Stimulated activated CD4-positive, alpha-beta T cell treated with anti-CD3 and anti-CD28 coated beads, Interleukin-2, amount 100 ng/mL, for 24 hours (primary cell): ENCODE results near the gene CAPN13.

Experiments
- DNase-seq, 2 donors: peaks; one replicate each; pipeline ENCODE4 v3.0.0-alpha.2; 2020

The CAPN13 gene

DNA sequence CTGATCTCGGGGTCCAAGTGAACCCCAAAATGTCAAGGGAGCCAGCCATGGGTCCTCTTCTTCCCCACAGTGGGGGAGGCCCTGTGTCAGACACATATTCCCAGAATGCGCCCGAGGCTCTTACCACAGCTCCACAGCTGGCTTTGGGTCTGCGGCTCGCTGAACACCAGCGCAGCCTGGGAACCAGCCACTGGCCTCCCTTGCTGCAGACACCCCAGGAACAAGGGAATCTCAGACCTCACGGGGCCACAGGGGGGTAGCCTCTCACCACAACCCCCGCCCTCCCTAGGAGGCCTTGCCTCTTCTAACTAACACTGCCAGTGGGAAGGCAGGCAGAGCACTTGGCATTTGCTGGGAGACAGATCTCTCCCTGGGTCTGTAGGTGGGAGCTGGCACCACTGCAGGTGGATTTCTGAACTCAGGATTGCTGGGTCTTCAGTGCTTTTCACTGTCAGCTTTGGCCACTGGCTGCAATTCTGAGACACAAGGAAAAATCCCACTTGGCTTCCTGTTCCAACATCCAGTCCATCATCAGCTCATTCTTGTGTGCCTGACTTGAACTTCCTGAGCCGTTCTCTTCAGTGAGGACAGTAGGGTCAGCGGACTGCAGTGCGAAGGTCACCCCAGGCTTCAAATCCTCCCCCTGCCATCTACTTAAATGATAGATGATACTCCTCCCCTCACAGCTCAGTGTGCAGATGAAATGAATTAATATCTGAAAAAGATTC, 128.7 kb downstream of the CAPN13 start:
- no peak for DNase-seq

DNA sequence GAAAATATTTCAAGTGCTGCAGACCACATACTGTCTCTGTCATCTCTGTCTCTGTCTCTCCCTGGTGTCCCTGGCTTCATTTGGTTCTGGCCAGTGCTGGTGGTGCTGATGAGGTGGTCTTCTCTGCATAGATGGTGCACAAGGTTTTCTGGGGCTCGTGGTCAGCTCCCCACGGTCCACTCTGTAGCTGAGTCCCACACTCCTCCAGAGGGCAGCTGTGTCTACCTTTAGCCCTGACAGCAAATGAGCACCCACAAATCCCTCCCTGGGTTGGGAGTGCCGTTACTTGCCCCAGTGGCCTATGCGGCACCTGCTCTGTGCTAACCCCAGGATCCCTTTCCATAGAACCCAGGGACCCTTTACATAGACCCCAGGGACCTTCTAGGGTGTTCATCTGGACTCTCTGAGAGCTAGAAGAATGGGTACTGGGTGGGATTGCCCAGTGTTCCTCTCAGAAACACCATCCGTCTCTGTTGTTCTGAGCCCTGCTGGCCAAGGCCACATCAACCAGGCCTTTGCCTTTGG, 129.3 kb downstream of the CAPN13 start:
- DNase-seq: no peak

DNA sequence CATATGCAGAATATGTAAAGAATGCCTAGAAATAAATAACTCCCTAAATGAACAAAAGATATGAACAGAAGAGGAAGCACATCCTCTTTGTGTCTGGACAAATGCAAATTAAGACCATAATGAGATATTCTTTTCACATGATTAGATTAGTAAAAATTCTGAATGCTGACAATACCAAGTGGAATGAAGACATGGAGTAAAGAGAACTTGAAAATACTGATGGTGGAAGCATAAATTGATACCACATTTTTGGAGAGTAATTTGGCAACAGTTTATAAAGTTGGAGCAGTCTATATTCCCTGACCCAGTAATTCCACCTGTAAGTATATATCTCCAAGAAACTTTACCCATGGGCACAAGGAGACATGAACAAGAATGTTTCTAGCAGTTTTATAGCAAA, 130.0 kb downstream of the CAPN13 start:
- no peak for DNase-seq

DNA sequence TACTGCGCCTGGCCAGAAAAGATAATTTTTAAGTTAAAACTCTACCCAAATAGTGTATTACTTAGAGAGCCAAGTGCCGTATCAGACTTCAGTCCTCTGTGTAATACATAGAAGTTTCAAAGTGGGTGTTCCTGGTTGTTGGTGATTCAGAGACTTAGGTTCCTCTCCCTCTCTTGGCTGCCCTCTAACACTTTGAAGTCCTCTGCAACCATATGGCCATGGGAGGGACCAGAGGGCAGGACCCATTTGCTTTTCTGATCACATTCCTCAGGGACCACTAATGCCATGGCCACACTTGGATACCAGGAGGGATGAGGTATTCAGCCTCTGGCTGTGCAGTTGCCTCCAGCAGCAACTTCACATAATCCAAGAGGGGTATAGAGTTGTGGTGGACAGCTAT, 131.5 kb downstream of the CAPN13 start:
- no peak for DNase-seq

DNA sequence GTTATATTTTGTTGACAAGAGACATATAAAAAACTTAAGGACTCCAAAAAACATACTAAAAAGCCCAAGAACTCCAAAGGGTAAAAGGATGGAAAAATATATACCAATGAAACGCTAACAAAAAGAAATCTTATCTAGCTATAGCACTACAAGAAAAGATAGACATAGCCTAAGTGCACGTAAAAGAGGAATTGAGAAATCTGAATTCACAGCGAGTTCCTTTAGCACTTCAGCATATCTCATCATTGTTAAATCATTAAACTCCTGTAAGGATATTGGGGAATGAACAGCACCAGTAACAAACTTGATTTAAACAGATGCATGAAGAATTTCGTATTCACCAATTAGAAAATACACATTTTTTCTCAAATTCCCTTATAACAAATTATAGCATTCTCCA, 134.1 kb downstream of the CAPN13 start:
- no peak for DNase-seq
